Measurements from ENCODE around the gene KCNC1. TPM values are rescaled to one million over a fixed set of nuclear protein-coding genes. Genes with fewer than 3 reads are reported as not detected.

KCNC1 gene
- polyA plus RNA-seq, 2 donors, result 0.01 TPM; not detected in 1

DNA sequence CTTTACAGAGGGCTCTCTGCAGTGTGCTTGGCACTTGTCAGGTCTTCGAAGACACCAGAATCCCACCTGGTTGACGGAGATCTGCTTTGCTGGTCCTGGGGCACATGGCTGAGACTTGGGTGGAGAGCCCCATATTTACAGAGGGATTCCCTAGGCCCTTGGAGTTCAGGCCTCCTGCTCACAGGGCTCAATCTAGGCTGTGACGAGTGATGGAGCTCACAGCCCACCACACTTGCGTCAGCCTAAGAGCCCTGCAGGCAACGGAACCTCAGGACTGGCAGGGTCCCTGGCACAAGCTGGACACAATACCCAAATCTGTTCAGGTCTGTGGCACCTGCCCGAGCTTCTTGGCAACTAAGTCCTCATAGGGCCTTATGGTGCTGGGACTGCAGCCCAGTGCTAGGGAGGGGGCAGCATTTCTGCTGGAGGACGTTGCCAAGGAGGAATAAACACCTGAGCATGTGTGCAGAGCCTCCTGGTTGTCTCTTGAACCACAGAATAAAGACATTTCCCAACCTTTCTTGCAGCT is 59.1 kb downstream of the KCNC1 start:
- H3K27ac ChIP-seq (ENCODE audit: low read depth in 2 of 2, low read length in 1 of 2), result no peak overlapping the region

DNA sequence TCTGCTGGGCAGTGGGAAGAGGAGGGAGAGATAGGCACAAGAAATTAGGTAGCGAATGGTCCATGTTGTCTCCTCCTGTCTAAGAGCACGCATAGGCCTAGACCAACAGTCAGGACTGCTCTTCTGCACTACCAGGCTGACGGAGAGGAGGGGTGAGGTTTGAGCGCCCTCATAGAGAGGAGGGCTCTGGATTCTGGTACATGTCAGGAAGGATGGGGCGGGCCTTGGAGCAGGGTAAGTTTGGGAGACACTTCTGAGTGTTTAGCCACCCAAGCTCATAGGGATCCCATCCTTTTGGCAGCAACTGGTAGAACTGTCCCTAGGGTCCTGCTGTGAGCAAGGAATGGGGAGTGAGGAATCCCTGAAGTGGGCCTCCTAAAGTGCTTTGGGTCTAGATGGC is 60.4 kb downstream of the KCNC1 start:
- Histone ChIP-seq H3K27ac (ENCODE audit: low read depth in 2 of 2, low read length in 1 of 2) (no peak overlapping the region), H3K4me3 (ENCODE audit: low read depth in 1 of 2, low read length in 2 of 2) (no peak overlapping the region), H3K9me3 (ENCODE audit: control insufficient read depth in 2 of 2, insufficient read depth in 1 of 2, low read depth in 1 of 2, low read length in 1 of 2) (no peaks in the 10 kb centered on the region), H3K27me3 (ENCODE audit: control insufficient read depth in 1 of 2, insufficient read depth in 2 of 2, low read length in 2 of 2) (no peaks in the 10 kb centered on the region), H3K36me3 (ENCODE audit: control insufficient read depth in 2 of 2, insufficient read depth in 2 of 2, low read length in 1 of 2) (no peaks in the 10 kb centered on the region), H3K4me1 (ENCODE audit: control insufficient read depth in 2 of 2, insufficient read depth in 2 of 2, low read length in 1 of 2) (peaks cover 0 to 8% of the 10 kb centered on the region in 2 donors)
- WGBS, 2 donors, result 97 to 98% methylated on average over 5 of the region's 5 CpGs

More for the DNA sequence above, 59.1 kb downstream of the KCNC1 start:
- no peaks in the 10 kb centered on the region for H3K9me3 ChIP-seq (ENCODE audit: control insufficient read depth in 2 of 2, insufficient read depth in 1 of 2, low read depth in 1 of 2, low read length in 1 of 2)
- H3K4me1 ChIP-seq (ENCODE audit: control insufficient read depth in 2 of 2, insufficient read depth in 2 of 2, low read length in 1 of 2), result peaks cover 0 to 8% of the 10 kb centered on the region in 2 donors
- H3K36me3 ChIP-seq (ENCODE audit: control insufficient read depth in 2 of 2, insufficient read depth in 2 of 2, low read length in 1 of 2), result no peaks in the 10 kb centered on the region
- no peak overlapping the region for H3K4me3 ChIP-seq (ENCODE audit: low read depth in 1 of 2, low read length in 2 of 2)
- 81 to 82% methylated on average over 7 of the region's 7 CpGs for WGBS, 2 donors
- no peaks in the 10 kb centered on the region for H3K27me3 ChIP-seq (ENCODE audit: control insufficient read depth in 1 of 2, insufficient read depth in 2 of 2, low read length in 2 of 2)

DNA sequence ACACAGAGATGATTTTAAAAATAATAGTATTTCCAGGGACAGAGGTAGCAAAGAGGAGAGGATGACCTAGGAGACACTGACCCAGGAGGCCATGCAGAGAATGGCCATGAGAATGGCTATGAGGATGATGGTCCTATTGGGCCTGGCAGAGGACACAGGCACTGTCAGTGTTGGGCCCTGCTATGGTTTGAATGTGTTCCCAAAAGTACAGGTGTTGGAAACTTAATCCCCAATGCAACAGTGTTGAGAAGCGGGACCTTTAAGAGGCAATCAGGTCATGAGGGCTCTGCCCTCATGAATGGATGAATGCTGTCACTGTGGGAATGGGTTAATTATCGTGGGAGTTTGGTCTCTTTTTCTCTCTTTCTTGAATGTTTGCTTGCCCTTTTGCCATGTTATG is 61.6 kb downstream of the KCNC1 start:
- Histone ChIP-seq H3K27ac (ENCODE audit: low read depth in 2 of 2, low read length in 1 of 2) (no peak overlapping the region), H3K36me3 (ENCODE audit: control insufficient read depth in 2 of 2, insufficient read depth in 2 of 2, low read length in 1 of 2) (no peaks in the 10 kb centered on the region), H3K4me3 (ENCODE audit: low read depth in 1 of 2, low read length in 2 of 2) (no peak overlapping the region), H3K27me3 (ENCODE audit: control insufficient read depth in 1 of 2, insufficient read depth in 2 of 2, low read length in 2 of 2) (no peaks in the 10 kb centered on the region), H3K4me1 (ENCODE audit: control insufficient read depth in 2 of 2, insufficient read depth in 2 of 2, low read length in 1 of 2) (peaks cover 0 to 8% of the 10 kb centered on the region in 2 donors), H3K9me3 (ENCODE audit: control insufficient read depth in 2 of 2, insufficient read depth in 1 of 2, low read depth in 1 of 2, low read length in 1 of 2) (no peaks in the 10 kb centered on the region)
- 91 to 97% methylated on average over 2 of the region's 2 CpGs for WGBS, 2 donors

DNA sequence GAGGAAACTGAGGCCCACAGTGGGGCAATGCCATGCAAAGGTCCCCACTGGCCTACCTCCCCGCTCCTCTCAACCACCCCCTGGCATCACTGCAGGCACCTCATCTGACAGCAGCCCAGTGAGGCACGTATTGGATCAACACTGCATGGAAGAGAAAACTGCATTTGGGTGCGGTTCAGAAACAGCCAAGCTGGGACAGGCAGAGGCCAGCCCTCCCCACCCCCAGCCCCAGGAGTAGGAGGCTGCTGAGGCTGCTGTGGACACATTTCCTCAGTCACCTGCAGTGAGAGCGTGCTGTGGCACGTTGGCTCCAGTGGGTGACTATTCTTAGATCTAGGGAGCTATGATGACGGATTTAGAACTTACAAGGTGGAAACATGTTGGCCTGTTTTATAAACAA is 63.7 kb downstream of the KCNC1 start:
- peaks cover 0 to 2% of the 10 kb centered on the region in 2 donors for H3K36me3 ChIP-seq (ENCODE audit: control insufficient read depth in 2 of 2, insufficient read depth in 2 of 2, low read length in 1 of 2)
- peak overlapping the region in 1 of 2 donors; percentile 6 for H3K27ac ChIP-seq (ENCODE audit: low read depth in 2 of 2, low read length in 1 of 2)
- no peak overlapping the region for H3K4me3 ChIP-seq (ENCODE audit: low read depth in 1 of 2, low read length in 2 of 2)
- peaks cover 0 to 8% of the 10 kb centered on the region in 2 donors for H3K4me1 ChIP-seq (ENCODE audit: control insufficient read depth in 2 of 2, insufficient read depth in 2 of 2, low read length in 1 of 2)
- H3K9me3 ChIP-seq (ENCODE audit: control insufficient read depth in 2 of 2, insufficient read depth in 1 of 2, low read depth in 1 of 2, low read length in 1 of 2), result no peaks in the 10 kb centered on the region
- no peaks in the 10 kb centered on the region for H3K27me3 ChIP-seq (ENCODE audit: control insufficient read depth in 1 of 2, insufficient read depth in 2 of 2, low read length in 2 of 2)
- 45 to 62% methylated on average over 6 of the region's 6 CpGs for WGBS, 2 donors

DNA sequence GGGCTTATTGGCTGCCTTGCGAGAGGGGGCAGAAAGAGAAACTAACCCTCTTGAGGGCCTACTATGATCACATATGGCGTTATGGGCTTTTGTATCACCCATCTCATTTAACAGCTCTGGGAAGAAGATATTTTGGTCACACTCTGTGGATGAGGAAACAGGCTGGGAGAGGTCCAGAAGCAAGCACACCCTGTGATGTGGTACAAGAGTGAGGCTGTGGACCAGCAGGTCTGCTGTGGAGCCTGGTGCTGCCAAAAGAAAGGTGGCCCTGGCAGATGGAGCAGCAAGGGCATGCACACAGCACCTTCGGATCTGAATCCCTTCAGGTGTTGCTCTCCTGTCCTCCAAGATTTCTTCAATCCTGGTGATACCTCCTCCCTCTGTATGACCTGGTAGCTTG is 64.1 kb downstream of the KCNC1 start:
- Histone ChIP-seq H3K27ac (ENCODE audit: low read depth in 2 of 2, low read length in 1 of 2) (peak overlapping the region in 1 of 2 donors; percentile 56), H3K4me1 (ENCODE audit: control insufficient read depth in 2 of 2, insufficient read depth in 2 of 2, low read length in 1 of 2) (peaks cover 0 to 8% of the 10 kb centered on the region in 2 donors), H3K27me3 (ENCODE audit: control insufficient read depth in 1 of 2, insufficient read depth in 2 of 2, low read length in 2 of 2) (no peaks in the 10 kb centered on the region), H3K4me3 (ENCODE audit: low read depth in 1 of 2, low read length in 2 of 2) (no peak overlapping the region), H3K36me3 (ENCODE audit: control insufficient read depth in 2 of 2, insufficient read depth in 2 of 2, low read length in 1 of 2) (peaks cover 0 to 2% of the 10 kb centered on the region in 2 donors), H3K9me3 (ENCODE audit: control insufficient read depth in 2 of 2, insufficient read depth in 1 of 2, low read depth in 1 of 2, low read length in 1 of 2) (no peaks in the 10 kb centered on the region)
- 67 to 73% methylated on average over 3 of the region's 3 CpGs for WGBS, 2 donors

DNA sequence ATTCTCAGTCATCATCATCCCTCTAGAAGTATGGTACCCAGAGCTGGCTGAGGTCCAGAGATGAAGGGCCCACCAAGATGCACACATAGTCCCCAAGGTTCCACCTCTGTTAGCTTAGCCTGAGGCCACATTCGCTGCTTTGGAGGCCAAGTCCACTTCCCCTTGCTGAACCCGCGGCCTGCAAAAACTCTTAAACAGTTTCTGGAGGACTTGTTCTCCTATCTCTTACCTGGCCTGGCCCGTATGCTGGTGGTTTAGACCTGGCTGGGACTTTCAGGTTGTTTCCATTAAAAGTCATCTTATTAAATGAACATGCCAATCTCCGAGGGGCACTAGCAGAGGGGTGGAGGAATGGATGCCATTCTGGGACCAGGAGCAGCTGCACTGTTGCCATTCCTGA is 64.6 kb downstream of the KCNC1 start:
- Histone ChIP-seq H3K36me3 (ENCODE audit: control insufficient read depth in 2 of 2, insufficient read depth in 2 of 2, low read length in 1 of 2) (peaks cover 0 to 2% of the 10 kb centered on the region in 2 donors), H3K9me3 (ENCODE audit: control insufficient read depth in 2 of 2, insufficient read depth in 1 of 2, low read depth in 1 of 2, low read length in 1 of 2) (no peaks in the 10 kb centered on the region), H3K27me3 (ENCODE audit: control insufficient read depth in 1 of 2, insufficient read depth in 2 of 2, low read length in 2 of 2) (no peaks in the 10 kb centered on the region), H3K4me1 (ENCODE audit: control insufficient read depth in 2 of 2, insufficient read depth in 2 of 2, low read length in 1 of 2) (peaks cover 0 to 8% of the 10 kb centered on the region in 2 donors), H3K4me3 (ENCODE audit: low read depth in 1 of 2, low read length in 2 of 2) (no peak overlapping the region), H3K27ac (ENCODE audit: low read depth in 2 of 2, low read length in 1 of 2) (no peak overlapping the region)
- WGBS, 2 donors, result 95 to 98% methylated on average over 5 of the region's 5 CpGs

GRCh38 chr11:17801166-17801565 is 66.6 kb downstream of the KCNC1 start:
- H3K4me3 ChIP-seq (ENCODE audit: low read depth in 1 of 2, low read length in 2 of 2), result no peak overlapping the region
- H3K9me3 ChIP-seq (ENCODE audit: control insufficient read depth in 2 of 2, insufficient read depth in 1 of 2, low read depth in 1 of 2, low read length in 1 of 2), result no peaks in the 10 kb centered on the region
- H3K27me3 ChIP-seq (ENCODE audit: control insufficient read depth in 1 of 2, insufficient read depth in 2 of 2, low read length in 2 of 2), result no peaks in the 10 kb centered on the region
- peaks cover 0 to 8% of the 10 kb centered on the region in 2 donors for H3K4me1 ChIP-seq (ENCODE audit: control insufficient read depth in 2 of 2, insufficient read depth in 2 of 2, low read length in 1 of 2)
- peaks cover 0 to 2% of the 10 kb centered on the region in 2 donors for H3K36me3 ChIP-seq (ENCODE audit: control insufficient read depth in 2 of 2, insufficient read depth in 2 of 2, low read length in 1 of 2)
- H3K27ac ChIP-seq (ENCODE audit: low read depth in 2 of 2, low read length in 1 of 2), result no peak overlapping the region
- WGBS, 2 donors, result 98 to 99% methylated on average over 3 to 4 of the region's 4 CpGs

GRCh38 chr11:17802491-17802890 is 67.9 kb downstream of the KCNC1 start:
- H3K27me3 ChIP-seq (ENCODE audit: control insufficient read depth in 1 of 2, insufficient read depth in 2 of 2, low read length in 2 of 2), result no peaks in the 10 kb centered on the region
- no peak overlapping the region for H3K4me3 ChIP-seq (ENCODE audit: low read depth in 1 of 2, low read length in 2 of 2)
- H3K9me3 ChIP-seq (ENCODE audit: control insufficient read depth in 2 of 2, insufficient read depth in 1 of 2, low read depth in 1 of 2, low read length in 1 of 2), result no peaks in the 10 kb centered on the region
- H3K4me1 ChIP-seq (ENCODE audit: control insufficient read depth in 2 of 2, insufficient read depth in 2 of 2, low read length in 1 of 2), result peaks cover 0 to 8% of the 10 kb centered on the region in 2 donors
- no peak overlapping the region for H3K27ac ChIP-seq (ENCODE audit: low read depth in 2 of 2, low read length in 1 of 2)
- WGBS, 2 donors, result 94 to 95% methylated on average over 4 of the region's 4 CpGs
- peaks cover 0 to 2% of the 10 kb centered on the region in 2 donors for H3K36me3 ChIP-seq (ENCODE audit: control insufficient read depth in 2 of 2, insufficient read depth in 2 of 2, low read length in 1 of 2)

- no peaks in the 10 kb centered on the region for H3K4me1 ChIP-seq (ENCODE audit: control insufficient read depth in 2 of 2, insufficient read depth in 2 of 2, low read length in 1 of 2)
- H3K27ac ChIP-seq (ENCODE audit: low read depth in 2 of 2, low read length in 1 of 2), result no peak overlapping the region
- peaks cover 0 to 2% of the 10 kb centered on the region in 2 donors for H3K36me3 ChIP-seq (ENCODE audit: control insufficient read depth in 2 of 2, insufficient read depth in 2 of 2, low read length in 1 of 2)
- H3K27me3 ChIP-seq (ENCODE audit: control insufficient read depth in 1 of 2, insufficient read depth in 2 of 2, low read length in 2 of 2), result no peaks in the 10 kb centered on the region
- no peak overlapping the region for H3K4me3 ChIP-seq (ENCODE audit: low read depth in 1 of 2, low read length in 2 of 2)
- no peaks in the 10 kb centered on the region for H3K9me3 ChIP-seq (ENCODE audit: control insufficient read depth in 2 of 2, insufficient read depth in 1 of 2, low read depth in 1 of 2, low read length in 1 of 2)
- WGBS, 2 donors, result 80 to 90% methylated on average over 7 of the region's 7 CpGs
Observed at GRCh38 chr11:17803754-17804334, 69.3 kb downstream of the KCNC1 start.

DNA sequence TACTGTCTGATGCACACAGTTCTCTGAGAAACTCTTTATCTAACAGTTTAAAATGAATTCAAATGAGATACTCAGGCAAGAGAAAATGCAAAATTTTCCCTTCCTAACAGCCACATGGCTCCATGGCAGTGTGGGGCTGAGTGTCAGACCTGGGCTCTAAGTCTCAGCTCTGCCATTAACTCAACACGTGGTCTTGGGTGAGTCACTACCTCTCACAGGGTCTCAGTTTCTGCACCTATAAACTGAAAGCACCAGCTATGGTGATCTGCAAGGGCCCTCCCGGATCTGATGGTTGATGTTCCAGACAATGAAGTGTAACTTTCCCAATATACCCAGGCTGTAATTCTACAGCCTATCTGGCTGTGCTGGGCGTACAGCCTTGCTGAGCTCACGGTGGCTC is 70.5 kb downstream of the KCNC1 start:
- no peak overlapping the region for H3K4me3 ChIP-seq (ENCODE audit: low read depth in 1 of 2, low read length in 2 of 2)
- WGBS, 2 donors, result 91 to 94% methylated on average over 4 of the region's 4 CpGs
- no peaks in the 10 kb centered on the region for H3K27me3 ChIP-seq (ENCODE audit: control insufficient read depth in 1 of 2, insufficient read depth in 2 of 2, low read length in 2 of 2)
- H3K4me1 ChIP-seq (ENCODE audit: control insufficient read depth in 2 of 2, insufficient read depth in 2 of 2, low read length in 1 of 2), result no peaks in the 10 kb centered on the region
- no peaks in the 10 kb centered on the region for H3K9me3 ChIP-seq (ENCODE audit: control insufficient read depth in 2 of 2, insufficient read depth in 1 of 2, low read depth in 1 of 2, low read length in 1 of 2)
- H3K36me3 ChIP-seq (ENCODE audit: control insufficient read depth in 2 of 2, insufficient read depth in 2 of 2, low read length in 1 of 2), result peaks cover 0 to 2% of the 10 kb centered on the region in 2 donors
- H3K27ac ChIP-seq (ENCODE audit: low read depth in 2 of 2, low read length in 1 of 2), result no peak overlapping the region

All from esophagus (tissue), 2 donors.